PC-3 (cell line): ENCODE results near the gene SYP. TPM values are rescaled to one million over a fixed set of nuclear protein-coding genes. Genes with fewer than 3 reads are reported as not detected.

Experiments
- ATAC-seq: fragments of 200-7000 bp; cut with Tn5 transposase; 2 replicates; pipeline ENCODE4 v1.9.1; 2020; ENCODE audit warnings: mild to moderate bottlenecking, moderate library complexity
- BruUV-seq: library from RNA; stranded (reverse); fragments of 400-500 nt; replicated peaks from 2 replicates; lab custom pipeline; 2021; lab: Mats Ljungman, UMichigan
- CTCF ChIA-PET: fragments of 300-600 bp; sonication (Branson Sonifier 250); formaldehyde crosslinking; loops from one replicate; lab custom pipeline; 2022; ENCODE audit warnings: antibody characterized with exemption; lab: Charles Lee
- POLR2A ChIA-PET: fragments of 300-600 bp; sonication (Branson Sonifier 250); formaldehyde crosslinking; loops from one replicate; lab custom pipeline; 2022; ENCODE audit warnings: antibody characterized with exemption; ENCODE audit not compliant: unreplicated experiment; lab: Charles Lee
- DNase-seq: peaks from one replicate; pipeline ENCODE4 v3.0.0-alpha.2; 2015
- H2AFZ ChIP-seq: fragments of 300-600 bp; sonication (generic); 2 replicates; pipeline ENCODE4 v1.6.0; 2016; ENCODE audit warnings: antibody characterized with exemption, low read length
- H3F3A ChIP-seq: fragments of 300-600 bp; sonication (generic); one replicate; pipeline ENCODE4 v1.6.0; 2017; ENCODE audit warnings: antibody characterized with exemption, low read length, control low read depth, mild to moderate bottlenecking; ENCODE audit not compliant: unreplicated experiment
- H3K27ac ChIP-seq: fragments of 300-600 bp; sonication (generic); 2 replicates; pipeline ENCODE4 v1.5.1; 2016; ENCODE audit warnings: mild to moderate bottlenecking, low read length
- H3K27me3 ChIP-seq: fragments of 300-600 bp; sonication (generic); 2 replicates; pipeline ENCODE4 v1.6.1; 2016; ENCODE audit warnings: low read length, mixed read lengths
- H3K36me3 ChIP-seq: fragments of 300-600 bp; sonication (generic); 2 replicates; pipeline ENCODE4 v1.6.1; 2016; ENCODE audit warnings: low read depth, mixed run types, low read length, mixed read lengths
- H3K4me1 ChIP-seq: fragments of 300-600 bp; sonication (generic); 2 replicates; pipeline ENCODE4 v1.5.1; 2016; ENCODE audit warnings: low read length; ENCODE audit not compliant: insufficient read depth
- H3K4me2 ChIP-seq: fragments of 300-600 bp; sonication (generic); 2 replicates; pipeline ENCODE4 v1.6.0; 2016; ENCODE audit warnings: low read length
- H3K4me3 ChIP-seq: fragments of 300-600 bp; sonication (generic); 2 replicates; pipeline ENCODE4 v1.5.1; 2016; ENCODE audit warnings: mild to moderate bottlenecking, low read length, mixed read lengths
- H3K79me2 ChIP-seq: fragments of 300-600 bp; sonication (generic); 2 replicates; pipeline ENCODE4 v1.6.1; 2017; ENCODE audit warnings: low read length, mixed read lengths
- H3K9ac ChIP-seq: fragments of 300-600 bp; sonication (generic); 2 replicates; pipeline ENCODE4 v1.6.0; 2016; ENCODE audit warnings: mild to moderate bottlenecking, low read length
- H3K9me2 ChIP-seq: fragments of 300-600 bp; sonication (generic); replicated peaks from 2 replicates; pipeline ENCODE4 v1.6.1; 2016; ENCODE audit warnings: mixed run types, low read length, mixed read lengths
- H3K9me3 ChIP-seq: fragments of 300-600 bp; sonication (generic); 2 replicates; pipeline ENCODE4 v1.6.1; 2016; ENCODE audit warnings: low read length, mixed read lengths
- H4K20me1 ChIP-seq: fragments of 300-600 bp; sonication (generic); 2 replicates; pipeline ENCODE4 v1.6.1; 2016; ENCODE audit warnings: low read length, mixed read lengths
- CTCF ChIP-seq: fragments of 300-600 bp; sonication (generic); conservative IDR thresholded peaks from 2 replicates; pipeline ENCODE4 v1.5.1; 2017; ENCODE audit warnings: antibody characterized with exemption, low read depth, mild to moderate bottlenecking, low read length
- EZH2 ChIP-seq: fragments of 300-600 bp; sonication (generic); IDR thresholded peaks from one replicate; pipeline ENCODE4 v1.6.1; 2017; ENCODE audit warnings: antibody characterized with exemption, mild to moderate bottlenecking, low read length; ENCODE audit not compliant: unreplicated experiment
- EZH2phosphoT487 ChIP-seq: fragments of 300-600 bp; sonication (generic); IDR thresholded peaks from 2 replicates; pipeline ENCODE4 v1.6.1; 2018; ENCODE audit warnings: mild to moderate bottlenecking, antibody characterized with exemption, low read length, borderline replicate concordance
- intact Hi-C: fragments of 100-400 bp; cut with micrococcal nuclease; formaldehyde crosslinking; loops from 2 replicates; pipeline ENCODE4 v1.9.0; 2023
- total RNA-seq: library from RNA; depleted of rRNA; stranded (reverse); fragments of >200 nt; gene quantifications from 2 replicates; pipeline ENCODE4 v1.2.3, GENCODE V29; 2014

SYP gene
- total RNA-seq, 1 experiment from 2014 or later = 0.47 TPM

- CTCF ChIA-PET = no interaction called here
These were observed 32.5 kb upstream of the SYP start for GRCh38 chrX:49232525-49232924.

GRCh38 chrX:49231333-49232000 lies 31.5 kb upstream of the SYP start:
- H3K9ac ChIP-seq = no peak overlapping the region
- TF ChIP-seq EZH2phosphoT487 (no peak), CTCF (no peak), EZH2 (no peak)
- no peaks in the 10 kb centered on the region for H3K9me2 ChIP-seq
- intact Hi-C loops = no loop called here
- no TSS peak for BruUV-seq
- no peaks in the 10 kb centered on the region for H3K9me3 ChIP-seq
- no peaks in the 10 kb centered on the region for H3K4me1 ChIP-seq
- H3K27ac ChIP-seq = no peak overlapping the region
- H4K20me1 ChIP-seq = no peaks in the 10 kb centered on the region
- H3K27me3 ChIP-seq = no peaks in the 10 kb centered on the region
- no peaks in the 10 kb centered on the region for H3K36me3 ChIP-seq
- ATAC-seq (no peak), DNase-seq (no peak)
- peaks cover 4% of the 10 kb centered on the region; the same call in 1 of the 2 replicates for H3K79me2 ChIP-seq
- H3F3A ChIP-seq = no peaks in the 10 kb centered on the region
- ChIA-PET POLR2A (no interaction called here), CTCF (no interaction called here)
- H3K4me3 ChIP-seq = no peak overlapping the region
- H2AFZ ChIP-seq = no peak overlapping the region
- H3K4me2 ChIP-seq = no peak overlapping the region

More at GRCh38 chrX:49232525-49232924, 32.5 kb upstream of the SYP start:
- POLR2A ChIA-PET = no interaction called here
- no peak overlapping the region for H3K27ac ChIP-seq
- no peak overlapping the region for H3K4me2 ChIP-seq
- no peak overlapping the region for H3K4me3 ChIP-seq
- TF ChIP-seq EZH2 (no peak), CTCF (no peak), EZH2phosphoT487 (no peak)
- no peaks in the 10 kb centered on the region for H4K20me1 ChIP-seq
- no peak overlapping the region for H3K9ac ChIP-seq
- no peaks in the 10 kb centered on the region for H3K9me2 ChIP-seq
- no peak for ATAC-seq
- H3K4me1 ChIP-seq = no peaks in the 10 kb centered on the region
- no peak for DNase-seq
- H3K79me2 ChIP-seq = peaks cover 4% of the 10 kb centered on the region; the same call in 1 of the 2 replicates
- no peaks in the 10 kb centered on the region for H3F3A ChIP-seq
- no peaks in the 10 kb centered on the region for H3K27me3 ChIP-seq
- intact Hi-C loops = no loop called here
- H3K36me3 ChIP-seq = no peaks in the 10 kb centered on the region
- H2AFZ ChIP-seq = no peak overlapping the region
- no peaks in the 10 kb centered on the region for H3K9me3 ChIP-seq
- no TSS peak for BruUV-seq

DNA sequence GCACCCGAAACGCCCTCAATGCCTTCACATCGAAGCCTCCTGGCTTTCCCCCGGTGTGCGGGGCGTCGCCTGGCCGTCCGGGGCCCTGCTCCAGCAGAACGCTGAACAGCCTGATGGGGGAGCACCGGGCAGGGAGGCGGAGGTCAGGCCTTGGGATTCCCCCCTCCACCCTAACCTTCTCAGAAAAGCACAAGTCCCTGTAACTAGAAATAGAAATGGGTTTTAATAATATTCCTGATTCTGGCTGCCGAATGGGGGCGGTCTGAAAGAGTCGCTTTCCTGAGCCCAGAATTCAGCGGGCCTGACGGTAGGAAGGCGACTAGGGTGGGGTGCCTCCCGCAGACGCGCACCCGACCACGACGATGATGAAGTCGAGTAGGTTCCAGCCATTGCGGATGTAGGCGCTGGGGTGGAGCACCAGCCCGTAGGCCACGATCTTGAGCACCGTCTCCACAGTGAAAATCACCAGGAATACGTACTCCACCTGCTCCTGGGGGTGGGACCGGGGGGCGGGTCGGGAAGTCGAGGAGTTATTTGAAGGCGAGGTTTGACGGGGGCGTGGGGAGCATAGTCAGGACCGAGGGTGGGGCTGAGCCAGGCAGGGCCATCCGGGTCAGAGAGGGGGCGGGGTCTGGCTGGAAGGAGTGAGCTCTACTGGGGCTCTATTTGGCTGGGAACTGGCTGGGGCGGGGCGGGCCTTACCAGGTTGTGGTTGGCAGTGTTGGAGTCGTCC lies 30.7 kb upstream of the SYP start:
- Histone ChIP-seq H3K9me3 (no peaks in the 10 kb centered on the region), H3K27me3 (no peaks in the 10 kb centered on the region), H3K79me2 (peaks cover under 1% of the 10 kb centered on the region; the same call in 1 of the 2 replicates), H2AFZ (no peak overlapping the region), H3K9me2 (no peaks in the 10 kb centered on the region), H4K20me1 (no peaks in the 10 kb centered on the region), H3K4me2 (no peak overlapping the region), H3K4me3 (no peak overlapping the region), H3K36me3 (no peaks in the 10 kb centered on the region), H3F3A (no peaks in the 10 kb centered on the region), H3K9ac (no peak overlapping the region), H3K4me1 (no peaks in the 10 kb centered on the region), H3K27ac (no peak overlapping the region)
- ChIA-PET CTCF (no interaction called here), POLR2A (no interaction called here)
- no TSS peak for BruUV-seq
- TF ChIP-seq EZH2phosphoT487 (no peak), EZH2 (no peak)
- no peak for ATAC-seq
- intact Hi-C loops = no loop called here
- no peak for DNase-seq
